ES-I3 (cell line): ENCODE data around the gene DDX20.
"Not testable (repeated sequence)": the region's sequence is repeated elsewhere in the genome, so short reads cannot be mapped to it uniquely, and the experiment has no call there.

Source experiments
- H3K36me3 ChIP-seq: 2 replicates; pipeline ENCODE4 v1.6.1; 2013; ENCODE audit warnings: mild to moderate bottlenecking, low read length, control low read depth, moderate library complexity; ENCODE audit not compliant: insufficient read depth
- H3K4me1 ChIP-seq: 2 replicates; pipeline ENCODE4 v1.6.1; 2013; ENCODE audit warnings: mild to moderate bottlenecking, control low read depth, low read length; ENCODE audit not compliant: insufficient read depth
- H3K9ac ChIP-seq: 2 replicates; pipeline ENCODE4 v1.6.1; 2013; ENCODE audit warnings: low read depth, mild to moderate bottlenecking, low read length, moderate library complexity
- H3K9me3 ChIP-seq: 2 replicates; pipeline ENCODE4 v1.6.1; 2013; ENCODE audit warnings: mild to moderate bottlenecking, low read length, moderate library complexity; ENCODE audit not compliant: control insufficient read depth, insufficient read depth

The DDX20 gene

GRCh38 chr1:111736548-111737215, 19.0 kb upstream of the DDX20 start:
- Histone ChIP-seq H3K9me3 (no peaks in the 10 kb centered on the region), H3K4me1 (peaks cover 44% of the 10 kb centered on the region), H3K36me3 (no peaks in the 10 kb centered on the region; the same call in 1 of the 2 replicates), H3K9ac (no peak overlapping the region)

GRCh38 chr1:111737216-111738132, 18.2 kb upstream of the DDX20 start:
- no peaks in the 10 kb centered on the region; the same call in 1 of the 2 replicates for H3K36me3 ChIP-seq
- H3K9me3 ChIP-seq: no peaks in the 10 kb centered on the region
- H3K9ac ChIP-seq: peak overlapping the region; percentile 94
- peaks cover 44% of the 10 kb centered on the region for H3K4me1 ChIP-seq

- Histone ChIP-seq H3K4me1 (peaks cover 44% of the 10 kb centered on the region), H3K9me3 (no peaks in the 10 kb centered on the region), H3K36me3 (no peaks in the 10 kb centered on the region; the same call in 1 of the 2 replicates), H3K9ac (peak overlapping the region; percentile 94)
Observed at GRCh38 chr1:111738133-111738435, 17.6 kb upstream of the DDX20 start.

- Histone ChIP-seq H3K4me1 (peaks cover 41% of the 10 kb centered on the region), H3K9ac (peak overlapping the region; percentile 94), H3K9me3 (no peaks in the 10 kb centered on the region), H3K36me3 (no peaks in the 10 kb centered on the region; the same call in 1 of the 2 replicates)
Observed at GRCh38 chr1:111738436-111739193, 17.1 kb upstream of the DDX20 start.

- peak within 1 kb of the TSS; percentile 94 for H3K9ac ChIP-seq
- peaks cover 33% of the 10 kb centered on the region for H3K4me1 ChIP-seq
- H3K9me3 ChIP-seq: no peaks in the 10 kb centered on the region
- H3K36me3 ChIP-seq: no peaks in the 10 kb centered on the region; the same call in 1 of the 2 replicates
Observed at GRCh38 chr1:111739194-111739924, 16.3 kb upstream of the DDX20 start, which contains the start of gene INKA2. Gene INKA2 (minus strand): TSS chr1:111739395. CDS start chr1:111739242, 153 bp downstream.

GRCh38 chr1:111739925-111740765, 15.6 kb upstream of the DDX20 start:
- peaks cover 31% of the 10 kb centered on the region for H3K4me1 ChIP-seq
- no peaks in the 10 kb centered on the region; the same call in 1 of the 2 replicates for H3K36me3 ChIP-seq
- peak overlapping the region; percentile 94 for H3K9ac ChIP-seq
- H3K9me3 ChIP-seq: no peaks in the 10 kb centered on the region

- peaks cover 12% of the 10 kb centered on the region for H3K4me1 ChIP-seq
- not testable (repeated sequence) for H3K9me3 ChIP-seq
Observed at GRCh38 chr1:111742292-111742691, 13.4 kb upstream of the DDX20 start.

GRCh38 chr1:111742938-111743549, 12.7 kb upstream of the DDX20 start:
- no peak overlapping the region for H3K9ac ChIP-seq
- H3K9me3 ChIP-seq: no peaks in the 10 kb centered on the region
- peaks cover 9% of the 10 kb centered on the region; the same call in 1 of the 2 replicates for H3K4me1 ChIP-seq
- no peaks in the 10 kb centered on the region for H3K36me3 ChIP-seq

More at GRCh38 chr1:111742292-111742691, 13.4 kb upstream of the DDX20 start:
- not testable (repeated sequence) for H3K9ac ChIP-seq, H3K36me3 ChIP-seq

GRCh38 chr1:111743679-111744101, 12.0 kb upstream of the DDX20 start:
- Histone ChIP-seq H3K36me3 (no peaks in the 10 kb centered on the region), H3K4me1 (peaks cover 15% of the 10 kb centered on the region), H3K9me3 (no peaks in the 10 kb centered on the region), H3K9ac (no peak overlapping the region)

- Histone ChIP-seq H3K36me3 (no peaks in the 10 kb centered on the region), H3K9ac (no peak overlapping the region), H3K9me3 (no peaks in the 10 kb centered on the region), H3K4me1 (peaks cover 32% of the 10 kb centered on the region)
Observed at GRCh38 chr1:111745675-111746613, 9.8 kb upstream of the DDX20 start.

- peaks cover 27% of the 10 kb centered on the region for H3K4me1 ChIP-seq
- H3K9me3 ChIP-seq: no peaks in the 10 kb centered on the region
- H3K36me3 ChIP-seq: no peaks in the 10 kb centered on the region
- no peak overlapping the region for H3K9ac ChIP-seq
Observed at GRCh38 chr1:111746614-111746999, 9.1 kb upstream of the DDX20 start.

GRCh38 chr1:111747282-111747734, 8.4 kb upstream of the DDX20 start:
- Histone ChIP-seq H3K36me3 (no peaks in the 10 kb centered on the region), H3K4me1 (peaks cover 27% of the 10 kb centered on the region), H3K9me3 (no peaks in the 10 kb centered on the region), H3K9ac (no peak overlapping the region)
